NCI-H146 (cell line): ENCODE results near the gene FGF12.

Experiments
- DNase-seq: peaks from one replicate; lab custom pipeline; 2025; lab: John Stamatoyannopoulos, UW

Gene FGF12

DNA sequence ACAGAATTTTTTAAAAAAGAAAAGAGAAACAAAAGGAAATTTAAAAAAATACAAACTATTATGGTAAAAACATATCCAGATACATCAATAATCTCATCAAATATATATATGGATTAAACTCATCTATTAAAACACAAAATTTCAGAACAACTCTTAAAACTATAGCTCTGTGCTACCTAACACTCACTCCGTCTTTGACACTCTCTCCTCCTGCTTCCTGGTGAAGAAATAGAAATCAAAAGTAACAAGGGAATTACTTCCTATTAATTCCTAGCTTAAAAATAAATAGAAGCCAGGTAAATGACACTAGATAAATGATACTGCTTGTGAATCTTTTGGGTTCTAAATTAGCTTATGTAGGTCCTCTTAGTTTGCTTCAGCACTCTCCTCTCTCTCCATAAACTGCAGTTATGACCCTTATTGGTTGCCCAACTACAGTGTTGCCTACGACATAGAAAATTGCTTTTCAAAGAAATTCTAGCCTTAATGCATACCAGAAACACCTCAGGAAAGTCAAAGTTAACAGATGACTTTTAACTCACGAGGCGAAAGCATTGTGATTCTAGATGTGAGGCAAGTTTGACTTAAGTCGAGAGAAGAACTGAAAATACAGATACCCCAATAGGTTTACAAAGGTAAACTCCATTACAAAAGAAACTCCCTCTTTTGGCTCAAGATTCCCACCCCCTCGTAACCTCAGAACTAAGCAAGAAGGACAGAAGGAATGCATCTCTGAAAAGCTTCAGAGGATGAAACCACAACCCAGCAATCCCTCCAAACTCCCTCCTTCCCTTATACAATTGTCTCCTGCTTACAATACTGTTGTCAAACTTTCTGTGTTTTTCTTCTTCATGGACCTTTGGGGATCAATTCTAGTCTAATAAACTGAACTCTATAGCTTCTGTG is 394.7 kb downstream of the FGF12 start:
- no peak for DNase-seq

DNA sequence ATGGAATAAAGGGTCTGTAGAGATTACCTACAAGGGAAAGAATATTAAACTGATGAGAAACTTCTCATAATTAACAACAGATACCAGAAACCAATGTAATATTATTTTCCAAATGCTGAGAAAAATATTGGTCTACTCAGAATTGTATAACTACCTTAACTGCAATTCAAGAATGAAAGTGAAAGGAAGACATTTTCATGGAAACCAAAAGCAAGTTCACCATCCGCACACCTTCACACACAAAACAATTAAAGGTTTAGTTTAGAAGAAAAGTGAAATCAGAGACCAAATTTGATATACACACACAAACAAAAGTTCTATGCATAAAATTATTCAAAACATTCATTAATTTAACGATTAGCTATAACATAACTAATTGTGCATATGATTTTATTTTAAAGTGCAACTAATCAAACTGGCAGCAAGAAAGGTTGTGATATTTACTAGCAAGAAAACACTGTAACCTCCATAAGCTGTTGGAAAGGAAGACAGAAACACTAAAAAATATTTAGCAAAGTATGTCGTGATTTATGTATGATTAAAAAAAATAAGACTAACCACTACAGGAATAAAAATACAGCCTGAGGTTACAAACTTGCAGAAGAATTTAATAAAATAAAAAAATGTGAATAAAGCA is 395.5 kb downstream of the FGF12 start:
- no peak for DNase-seq

DNA sequence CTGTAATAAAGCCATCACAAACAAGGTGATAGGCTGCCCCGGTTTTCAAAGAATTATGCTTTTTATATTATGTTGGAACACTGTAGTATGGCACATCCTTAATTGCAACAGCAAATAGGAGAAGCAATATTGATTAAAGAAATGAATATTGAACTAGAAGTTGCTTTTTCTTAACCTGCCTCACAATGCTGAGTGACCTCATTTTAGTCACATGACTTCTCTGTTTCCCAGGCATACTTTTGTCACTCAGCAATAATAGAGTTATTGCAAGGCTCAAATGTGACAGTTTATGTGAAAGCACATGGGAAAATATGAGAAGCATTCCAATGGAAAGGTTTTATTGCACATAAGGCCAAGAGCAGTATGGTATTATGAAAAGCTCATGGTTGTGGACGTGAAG is 400.7 kb downstream of the FGF12 start:
- DNase-seq, result no peak

DNA sequence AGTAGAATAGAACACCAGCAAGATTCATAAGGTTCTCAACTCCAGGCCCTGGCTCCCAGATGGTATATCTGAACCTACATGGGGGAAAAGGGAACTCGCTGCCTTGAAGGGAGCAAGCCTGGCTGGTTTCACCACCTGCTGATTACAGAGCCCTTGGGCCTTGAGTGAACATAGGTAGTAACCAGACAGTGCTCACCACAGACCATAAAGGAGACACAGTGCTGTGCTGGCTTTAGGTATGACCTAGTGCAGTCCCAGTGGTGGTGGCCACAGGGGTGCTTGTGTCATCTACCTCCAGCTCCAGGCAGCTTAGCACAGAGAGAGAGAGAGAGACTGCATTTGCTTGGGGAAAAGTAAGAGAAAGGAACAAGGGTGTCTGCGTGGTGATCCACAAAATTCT is 409.8 kb downstream of the FGF12 start:
- no peak for DNase-seq

DNA sequence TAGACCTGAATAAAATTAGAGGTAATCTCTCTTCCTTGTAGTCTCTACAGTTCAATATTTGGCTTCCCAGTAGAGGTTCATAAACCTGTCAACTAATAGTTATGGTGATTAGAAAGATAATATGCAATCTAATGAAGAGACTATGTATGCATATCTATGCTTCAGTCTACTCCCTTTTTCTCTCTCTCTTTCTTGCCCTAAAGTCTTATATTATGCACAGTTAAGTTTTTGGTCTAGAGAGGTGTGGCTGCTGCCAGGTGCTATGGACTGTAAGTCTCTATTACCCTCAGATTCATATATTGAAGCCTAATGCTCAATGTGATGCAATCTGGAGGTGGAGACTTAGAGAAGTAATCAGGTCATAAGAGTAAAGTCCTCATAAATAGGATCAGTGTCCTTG is 413.7 kb downstream of the FGF12 start:
- no peak for DNase-seq

DNA sequence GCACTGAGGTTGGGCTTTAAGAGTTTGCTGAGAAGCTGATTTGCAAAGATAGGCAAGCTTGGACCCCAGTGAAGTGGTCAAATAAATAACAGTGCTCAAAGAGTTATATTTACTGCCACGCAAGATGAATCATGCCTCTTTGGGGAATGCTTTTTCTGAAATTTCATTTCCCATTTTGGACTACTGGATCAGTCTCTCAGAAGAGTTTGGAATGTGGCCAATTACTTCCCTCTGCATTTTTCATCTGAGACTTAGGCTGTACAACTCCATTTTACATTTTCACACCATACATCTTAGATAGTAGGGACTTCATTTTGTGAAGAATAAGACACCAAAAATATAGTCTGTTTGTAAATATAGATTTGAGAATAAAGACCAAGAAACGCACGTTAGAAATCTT is 419.7 kb downstream of the FGF12 start:
- no peak for DNase-seq

DNA sequence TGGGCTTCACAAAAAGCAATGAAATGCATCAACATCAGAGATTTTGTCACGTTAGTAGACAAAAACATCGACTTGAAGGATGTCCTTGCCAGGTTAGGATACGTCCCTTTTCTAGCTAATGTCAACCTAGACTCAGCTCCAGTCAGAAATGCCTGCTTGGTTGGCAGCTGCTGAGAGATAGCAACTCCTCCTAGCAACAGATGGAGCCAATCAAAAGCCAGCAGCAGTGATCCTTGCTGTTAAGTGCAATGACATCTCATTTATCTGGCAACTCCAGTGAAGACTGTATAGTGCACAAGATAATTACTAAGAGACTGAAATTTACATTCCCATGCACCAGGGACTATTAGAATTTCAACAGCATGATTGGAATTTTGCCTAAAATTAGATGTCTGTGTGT is 424.1 kb downstream of the FGF12 start:
- peak; percentile 23 for DNase-seq

DNA sequence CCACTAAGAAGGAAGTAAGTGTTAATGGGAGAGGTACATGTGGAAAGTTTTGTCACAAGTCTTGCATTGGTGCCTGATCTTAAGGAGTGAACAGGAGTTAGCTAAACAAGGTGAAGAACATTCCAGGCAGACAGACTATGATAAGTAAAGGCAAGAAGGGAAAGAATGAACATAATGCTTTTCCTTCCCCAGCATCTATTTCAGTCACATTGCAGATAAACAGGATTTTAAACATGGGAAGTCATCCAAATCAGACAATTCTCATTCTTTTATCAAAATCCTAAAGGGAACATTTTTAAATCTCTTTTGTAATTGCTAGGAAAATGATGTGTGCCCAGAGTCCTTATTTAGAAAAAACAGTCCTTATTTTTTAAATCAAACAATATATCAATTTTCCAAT is 424.6 kb downstream of the FGF12 start:
- DNase-seq, result no peak

DNA sequence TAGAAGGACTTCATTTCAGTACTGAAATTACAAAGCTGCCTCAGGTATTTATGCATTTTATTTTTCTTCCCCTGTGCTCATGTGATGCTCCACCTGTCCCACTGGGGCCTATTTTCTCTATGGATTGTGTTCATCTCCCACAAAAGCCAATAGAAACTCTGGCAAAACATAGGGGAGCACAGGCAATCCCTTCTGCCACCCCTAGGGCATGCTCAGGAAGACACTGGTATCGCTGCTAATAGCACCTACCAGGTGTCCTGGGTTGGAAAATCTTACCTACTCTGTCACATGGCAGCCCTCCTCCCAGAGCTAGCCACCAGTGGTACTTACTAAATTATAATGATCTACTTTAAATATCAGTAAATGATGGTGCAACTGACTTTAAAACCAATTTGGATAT is 427.4 kb downstream of the FGF12 start:
- DNase-seq, result no peak

DNA sequence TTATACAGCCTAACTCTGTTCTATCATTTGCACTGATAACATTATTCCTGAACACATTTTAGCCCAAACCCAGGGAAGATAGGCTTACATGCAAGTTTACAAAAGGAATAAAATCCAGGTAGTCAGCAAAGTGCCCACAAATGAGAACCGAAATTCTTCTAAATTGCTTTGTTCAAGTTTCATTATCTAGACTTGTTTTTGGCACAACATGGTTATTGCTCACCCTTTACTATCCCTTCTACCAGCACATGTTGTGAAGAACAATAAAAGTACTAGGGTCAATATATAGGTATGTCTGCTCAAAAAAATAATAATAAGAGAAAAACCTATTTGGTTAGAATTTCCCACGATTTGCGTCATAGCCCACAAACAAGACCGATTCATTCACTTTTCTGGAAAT is 430.5 kb downstream of the FGF12 start:
- no peak for DNase-seq

DNA sequence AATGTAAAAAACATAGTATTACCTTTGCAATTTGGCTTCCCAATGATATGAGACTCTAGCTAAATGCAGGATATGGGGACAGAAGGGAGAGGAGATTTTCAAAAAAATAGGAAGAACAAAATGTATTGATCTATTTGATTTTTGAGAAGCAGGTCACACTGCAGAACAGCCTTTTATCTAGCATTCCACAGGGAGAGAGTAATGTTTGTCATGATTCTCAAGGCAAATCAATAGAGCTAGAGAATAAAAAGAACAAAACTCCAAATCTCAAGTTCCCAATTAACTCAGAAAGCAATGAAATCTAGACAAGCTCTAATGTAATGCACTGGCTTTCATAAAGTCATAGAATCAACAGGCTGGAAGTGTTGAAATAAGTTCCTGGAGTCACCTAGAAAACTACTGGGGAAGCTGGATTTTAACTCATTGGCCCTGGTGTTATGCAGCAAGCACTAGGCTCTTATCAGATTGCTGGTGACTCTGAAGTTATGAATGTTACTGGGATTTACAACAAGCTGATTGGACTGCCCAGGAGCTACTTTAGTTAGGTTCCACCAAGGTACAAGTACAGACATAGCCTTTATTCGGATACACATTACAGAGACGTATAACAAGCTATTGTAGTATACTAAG is 442.8 kb downstream of the FGF12 start:
- no peak for DNase-seq

DNA sequence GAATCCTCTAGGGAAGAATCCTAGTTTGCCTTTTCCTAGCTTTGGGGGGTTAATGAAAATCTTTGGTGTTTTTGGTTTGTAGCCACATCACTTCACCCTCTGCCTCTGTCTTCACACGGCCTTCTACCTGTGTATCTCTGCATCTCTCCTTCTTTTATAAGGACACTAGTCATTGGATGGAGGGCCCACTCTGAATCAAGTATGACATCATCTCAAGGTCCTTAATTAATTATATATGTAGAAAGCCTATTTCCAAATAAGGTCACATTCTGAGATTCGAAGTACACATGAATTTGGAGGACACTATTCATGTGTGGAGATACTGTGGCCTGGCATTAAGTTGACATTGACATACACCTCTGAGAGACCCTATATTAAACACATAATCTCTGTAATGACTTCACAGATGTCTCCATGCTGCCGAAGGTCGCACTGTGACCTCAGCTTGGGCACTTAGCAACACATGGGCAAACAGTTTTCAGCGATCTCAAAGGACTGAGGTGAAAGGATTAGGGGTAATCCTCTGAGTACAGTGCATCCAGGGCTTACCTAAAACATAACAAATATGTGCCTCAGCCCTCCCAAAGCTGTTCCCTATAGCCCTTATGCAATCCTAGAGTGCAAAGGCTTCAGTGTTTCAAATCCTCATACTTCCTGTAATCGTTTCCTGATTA is 446.0 kb downstream of the FGF12 start:
- no peak for DNase-seq

DNA sequence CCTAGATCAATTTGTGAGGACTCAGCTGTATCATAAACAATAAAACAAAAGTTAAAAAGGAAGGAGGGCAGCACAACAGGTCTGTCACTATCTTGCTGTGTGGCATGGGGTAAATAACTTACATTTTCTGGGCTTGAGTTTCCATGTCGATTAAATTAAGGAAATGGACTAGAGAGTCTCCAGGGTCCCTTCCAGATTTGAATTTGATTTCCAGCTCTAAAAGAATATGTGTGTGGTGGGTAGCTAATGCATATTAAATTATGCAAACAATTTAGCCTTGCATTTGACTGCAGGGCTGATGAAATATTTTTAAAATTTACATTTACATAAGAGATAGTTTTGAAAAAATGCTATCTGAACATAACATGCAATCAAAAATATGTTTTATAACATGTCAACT is 447.7 kb downstream of the FGF12 start:
- DNase-seq, result no peak

DNA sequence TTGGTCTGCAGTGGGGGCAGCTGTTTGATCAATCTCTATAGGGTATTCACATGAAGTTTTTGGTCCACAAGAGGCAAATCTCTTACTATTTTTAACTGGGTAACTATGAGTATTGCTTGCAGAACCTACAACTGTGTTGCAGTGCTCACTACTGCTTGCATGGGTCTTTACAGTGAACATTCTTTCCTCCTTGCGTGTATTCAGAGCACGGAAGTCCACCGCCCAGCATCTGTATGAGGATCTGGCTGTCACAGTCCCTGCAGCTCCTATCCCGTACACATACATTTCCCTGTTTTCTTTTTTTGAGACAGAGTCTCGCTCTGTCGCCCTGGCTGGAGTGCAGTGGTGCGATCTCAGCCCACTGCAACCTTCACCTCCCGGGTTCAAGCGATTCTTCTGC is 449.9 kb downstream of the FGF12 start:
- DNase-seq, result no peak

DNA sequence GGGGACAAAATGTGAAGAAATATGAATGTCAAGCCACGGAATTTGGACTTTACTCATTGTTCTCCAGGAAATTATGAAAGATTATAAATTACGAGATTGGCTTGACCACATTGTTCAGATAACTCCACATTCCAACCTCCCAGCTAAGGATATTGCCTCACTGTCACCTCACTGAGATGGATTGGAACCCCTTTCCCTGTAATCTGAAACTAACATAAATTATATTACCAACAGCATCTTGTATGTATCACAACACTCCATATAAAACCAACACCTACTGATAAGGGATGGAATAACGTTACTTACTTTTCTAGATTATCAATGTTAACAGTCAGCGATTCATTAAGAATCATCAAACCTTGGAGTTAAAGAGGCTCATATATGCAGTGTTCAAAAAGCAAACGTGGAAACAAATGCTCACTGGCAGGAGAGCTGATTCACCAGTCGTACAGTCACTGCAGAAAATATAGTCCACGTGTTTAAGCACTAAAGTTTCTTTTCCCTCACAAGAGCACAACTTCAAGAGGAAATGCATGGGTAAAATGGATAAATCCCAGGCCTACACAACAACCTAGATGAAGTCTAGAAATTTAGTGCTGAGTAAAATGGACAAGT is 451.5 kb downstream of the FGF12 start:
- DNase-seq, result no peak

DNA sequence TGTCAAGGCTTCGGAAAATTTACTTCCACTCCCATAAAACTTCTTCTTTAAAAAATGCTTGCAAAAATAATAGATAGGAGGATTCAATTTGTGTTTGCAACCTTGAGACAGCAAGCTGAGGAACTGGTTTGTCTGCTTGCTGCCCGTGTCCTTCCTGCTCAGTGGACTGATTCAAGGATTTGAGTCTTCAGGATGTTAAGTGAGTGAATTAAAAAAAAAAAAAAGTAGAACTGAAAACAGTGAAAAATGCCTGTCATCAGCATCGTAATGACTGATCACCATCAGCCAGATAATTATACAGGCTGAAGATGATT is 453.7 kb downstream of the FGF12 start:
- DNase-seq, result no peak

DNA sequence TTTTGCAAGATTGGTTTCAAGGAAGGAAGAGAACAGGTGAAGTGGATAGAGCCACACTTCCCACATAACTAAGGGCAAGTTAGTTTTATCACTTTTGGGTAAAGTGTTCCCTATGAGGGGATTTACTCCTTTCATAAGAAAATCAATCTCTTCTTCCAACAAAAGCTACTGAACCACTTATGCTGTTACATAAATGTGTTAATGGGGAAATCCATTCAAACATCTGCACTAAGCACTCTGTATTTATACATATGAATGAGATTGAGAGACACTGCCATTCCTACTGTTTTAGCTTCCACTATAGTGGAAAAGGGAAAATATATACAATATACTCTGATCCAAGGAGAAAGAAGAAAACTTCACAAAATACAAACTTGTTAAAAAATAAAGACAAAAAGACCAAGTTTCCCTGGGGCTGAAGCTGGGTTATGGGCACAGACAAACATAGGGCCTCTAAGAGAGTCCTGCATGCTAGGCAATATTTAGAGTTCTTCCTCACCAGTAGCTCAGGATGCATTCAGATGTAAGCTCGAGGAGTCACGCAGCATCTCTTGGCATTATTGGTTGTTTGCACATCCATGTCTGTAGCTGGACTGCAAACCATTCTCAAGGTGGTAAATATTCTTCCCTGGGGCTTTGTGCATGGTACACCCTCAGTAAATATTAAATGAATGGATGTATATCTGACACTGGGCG is 454.2 kb downstream of the FGF12 start:
- DNase-seq, result peak; percentile 9

DNA sequence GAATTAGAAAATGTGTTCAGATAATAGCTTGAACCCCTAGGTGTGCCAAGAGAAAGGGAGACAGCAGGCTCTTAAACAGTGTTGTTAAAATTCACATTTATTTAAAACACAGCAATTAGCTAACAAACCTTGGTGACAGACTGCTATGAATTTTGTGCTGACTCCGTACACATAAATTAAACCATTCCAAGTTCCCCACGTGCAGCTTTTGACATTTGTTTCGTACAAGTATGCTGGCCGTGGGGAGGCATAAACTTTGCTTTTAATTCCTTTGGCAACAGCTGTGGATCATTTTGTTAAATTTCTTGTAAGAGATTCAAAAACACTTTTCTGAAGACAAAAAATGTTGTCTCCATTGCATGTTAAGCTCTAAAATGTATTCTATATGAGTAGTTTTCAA is 465.3 kb downstream of the FGF12 start:
- no peak for DNase-seq

DNA sequence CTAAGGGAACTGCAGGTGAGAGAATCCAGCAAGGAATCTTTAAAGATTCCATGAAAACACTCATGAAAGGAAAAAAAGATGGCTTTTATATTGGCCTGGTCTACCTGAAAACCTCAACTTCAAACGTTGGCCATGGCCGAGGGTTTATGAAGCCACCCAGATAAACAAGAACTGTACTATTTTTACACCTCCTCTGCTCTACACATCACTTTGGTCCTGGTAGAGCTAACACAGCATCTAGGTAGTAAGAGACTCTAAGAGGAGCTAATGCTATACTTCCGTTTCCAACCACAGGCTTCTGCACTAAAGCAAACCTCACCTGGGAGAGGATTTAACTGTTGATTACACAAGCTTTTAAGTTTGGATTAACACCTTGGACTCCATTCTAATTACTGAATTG is 466.2 kb downstream of the FGF12 start:
- DNase-seq, result no peak

DNA sequence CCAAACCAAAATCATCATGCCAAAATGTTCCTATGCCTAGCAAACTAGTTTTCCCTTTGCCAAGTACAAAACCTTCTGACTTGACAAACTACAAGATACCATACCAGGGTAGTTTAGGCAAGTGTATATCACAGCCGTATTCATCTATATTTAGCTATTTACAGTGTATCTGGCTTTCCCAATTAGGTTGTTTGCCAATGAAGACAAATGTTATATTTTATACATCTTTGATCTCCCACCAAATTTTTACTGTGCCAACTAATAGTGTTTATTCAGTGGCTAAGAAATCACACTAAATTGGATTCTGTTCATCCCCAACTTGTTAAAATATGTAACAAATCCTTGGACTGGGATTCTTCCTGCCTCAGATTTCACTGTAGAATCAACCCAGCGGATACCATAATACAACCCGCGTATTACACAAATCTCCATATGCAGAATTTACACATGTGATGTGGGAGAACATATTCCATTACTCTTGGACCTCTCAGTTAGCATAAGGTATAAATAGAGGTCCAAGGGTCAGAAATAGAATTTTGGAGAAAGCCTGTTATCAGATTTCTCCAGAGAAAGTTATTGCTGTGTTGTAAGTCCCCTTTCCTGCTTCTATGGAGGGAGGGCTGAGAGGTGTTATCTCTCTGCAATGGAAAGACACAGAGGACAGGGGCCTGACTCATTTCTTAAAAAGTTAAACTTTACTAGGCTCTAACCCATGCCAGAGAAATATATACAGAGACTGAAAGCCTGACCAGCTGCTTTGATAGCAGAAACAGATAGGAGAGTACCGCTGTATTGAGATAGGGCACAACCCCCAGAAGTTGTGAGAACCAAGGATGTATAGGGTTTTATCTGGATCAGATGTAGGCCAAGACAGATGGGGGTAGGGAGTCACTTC is 467.0 kb downstream of the FGF12 start:
- no peak for DNase-seq

DNA sequence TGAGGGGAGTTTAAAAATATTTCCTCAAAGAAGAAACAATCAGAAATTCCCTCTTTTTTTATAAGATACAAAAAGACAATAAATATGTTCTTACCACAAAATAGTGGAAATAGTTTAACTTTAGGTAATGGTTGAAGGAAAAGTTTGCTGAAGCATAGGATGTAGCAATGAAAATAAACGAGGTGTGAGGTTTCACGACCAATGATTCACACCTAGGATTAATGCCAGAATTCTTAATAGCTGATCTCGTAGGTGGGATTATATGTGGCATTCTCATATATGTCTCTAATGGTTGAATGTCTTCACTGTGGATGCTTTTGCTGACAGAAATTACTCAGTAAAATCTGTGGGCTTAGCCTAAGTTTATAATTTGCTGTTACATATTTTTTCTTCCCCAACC is 467.7 kb downstream of the FGF12 start:
- no peak for DNase-seq
